PC-3 (cell line): ENCODE measurements around the gene SLC43A3. TPM values are rescaled to one million over a fixed set of nuclear protein-coding genes. Genes with fewer than 3 reads are reported as not detected.

Experiments
- ATAC-seq: fragments of 200-7000 bp; cut with Tn5 transposase; 2 replicates; pipeline ENCODE4 v1.9.1; 2020; ENCODE audit warnings: mild to moderate bottlenecking, moderate library complexity
- BruUV-seq: library from RNA; stranded (reverse); fragments of 400-500 nt; replicated peaks from 2 replicates; lab custom pipeline; 2021; lab: Mats Ljungman, UMichigan
- CTCF ChIA-PET: fragments of 300-600 bp; sonication (Branson Sonifier 250); formaldehyde crosslinking; loops from one replicate; lab custom pipeline; 2022; ENCODE audit warnings: antibody characterized with exemption; lab: Charles Lee
- POLR2A ChIA-PET: fragments of 300-600 bp; sonication (Branson Sonifier 250); formaldehyde crosslinking; loops from one replicate; lab custom pipeline; 2022; ENCODE audit warnings: antibody characterized with exemption; ENCODE audit not compliant: unreplicated experiment; lab: Charles Lee
- DNase-seq: peaks from one replicate; pipeline ENCODE4 v3.0.0-alpha.2; 2015
- H2AFZ ChIP-seq: fragments of 300-600 bp; sonication (generic); 2 replicates; pipeline ENCODE4 v1.6.0; 2016; ENCODE audit warnings: antibody characterized with exemption, low read length
- H3F3A ChIP-seq: fragments of 300-600 bp; sonication (generic); one replicate; pipeline ENCODE4 v1.6.0; 2017; ENCODE audit warnings: antibody characterized with exemption, low read length, control low read depth, mild to moderate bottlenecking; ENCODE audit not compliant: unreplicated experiment
- H3K27ac ChIP-seq: fragments of 300-600 bp; sonication (generic); 2 replicates; pipeline ENCODE4 v1.5.1; 2016; ENCODE audit warnings: mild to moderate bottlenecking, low read length
- H3K27me3 ChIP-seq: fragments of 300-600 bp; sonication (generic); 2 replicates; pipeline ENCODE4 v1.6.1; 2016; ENCODE audit warnings: low read length, mixed read lengths
- H3K36me3 ChIP-seq: fragments of 300-600 bp; sonication (generic); 2 replicates; pipeline ENCODE4 v1.6.1; 2016; ENCODE audit warnings: low read depth, mixed run types, low read length, mixed read lengths
- H3K4me1 ChIP-seq: fragments of 300-600 bp; sonication (generic); 2 replicates; pipeline ENCODE4 v1.5.1; 2016; ENCODE audit warnings: low read length; ENCODE audit not compliant: insufficient read depth
- H3K4me2 ChIP-seq: fragments of 300-600 bp; sonication (generic); 2 replicates; pipeline ENCODE4 v1.6.0; 2016; ENCODE audit warnings: low read length
- H3K4me3 ChIP-seq: fragments of 300-600 bp; sonication (generic); 2 replicates; pipeline ENCODE4 v1.5.1; 2016; ENCODE audit warnings: mild to moderate bottlenecking, low read length, mixed read lengths
- H3K79me2 ChIP-seq: fragments of 300-600 bp; sonication (generic); 2 replicates; pipeline ENCODE4 v1.6.1; 2017; ENCODE audit warnings: low read length, mixed read lengths
- H3K9ac ChIP-seq: fragments of 300-600 bp; sonication (generic); 2 replicates; pipeline ENCODE4 v1.6.0; 2016; ENCODE audit warnings: mild to moderate bottlenecking, low read length
- H3K9me2 ChIP-seq: fragments of 300-600 bp; sonication (generic); replicated peaks from 2 replicates; pipeline ENCODE4 v1.6.1; 2016; ENCODE audit warnings: mixed run types, low read length, mixed read lengths
- H3K9me3 ChIP-seq: fragments of 300-600 bp; sonication (generic); 2 replicates; pipeline ENCODE4 v1.6.1; 2016; ENCODE audit warnings: low read length, mixed read lengths
- H4K20me1 ChIP-seq: fragments of 300-600 bp; sonication (generic); 2 replicates; pipeline ENCODE4 v1.6.1; 2016; ENCODE audit warnings: low read length, mixed read lengths
- CTCF ChIP-seq: fragments of 300-600 bp; sonication (generic); conservative IDR thresholded peaks from 2 replicates; pipeline ENCODE4 v1.5.1; 2017; ENCODE audit warnings: antibody characterized with exemption, low read depth, mild to moderate bottlenecking, low read length
- EZH2 ChIP-seq: fragments of 300-600 bp; sonication (generic); IDR thresholded peaks from one replicate; pipeline ENCODE4 v1.6.1; 2017; ENCODE audit warnings: antibody characterized with exemption, mild to moderate bottlenecking, low read length; ENCODE audit not compliant: unreplicated experiment
- EZH2phosphoT487 ChIP-seq: fragments of 300-600 bp; sonication (generic); IDR thresholded peaks from 2 replicates; pipeline ENCODE4 v1.6.1; 2018; ENCODE audit warnings: mild to moderate bottlenecking, antibody characterized with exemption, low read length, borderline replicate concordance
- intact Hi-C: fragments of 100-400 bp; cut with micrococcal nuclease; formaldehyde crosslinking; loops from 2 replicates; pipeline ENCODE4 v1.9.0; 2023
- total RNA-seq: library from RNA; depleted of rRNA; stranded (reverse); fragments of >200 nt; gene quantifications from 2 replicates; pipeline ENCODE4 v1.2.3, GENCODE V29; 2014

The SLC43A3 gene
- total RNA-seq, 1 experiment from 2014 or later, result 35.0 TPM

GRCh38 chr11:57463671-57464538 is 37.0 kb upstream of the SLC43A3 start:
- DNase-seq (no peak), ATAC-seq (no peak)
- no peaks in the 10 kb centered on the region for H3K36me3 ChIP-seq
- TF ChIP-seq EZH2, result no peak
- no peak for TF ChIP-seq CTCF
- TF ChIP-seq EZH2phosphoT487, result no peak
- H2AFZ ChIP-seq, result no peak overlapping the region
- POLR2A ChIA-PET, result no interaction called here
- BruUV-seq, result no TSS peak
- H3K27ac ChIP-seq, result no peak overlapping the region
- intact Hi-C loops, result no loop called here
- H3K4me2 ChIP-seq, result no peak overlapping the region
- CTCF ChIA-PET, result no interaction called here
- no peaks in the 10 kb centered on the region for H3F3A ChIP-seq
- H4K20me1 ChIP-seq, result no peaks in the 10 kb centered on the region
- peaks cover 12% of the 10 kb centered on the region for H3K4me1 ChIP-seq
- no peaks in the 10 kb centered on the region for H3K9me2 ChIP-seq
- no peak overlapping the region for H3K9ac ChIP-seq
- H3K27me3 ChIP-seq, result peaks cover 12% of the 10 kb centered on the region
- no peaks in the 10 kb centered on the region for H3K9me3 ChIP-seq
- no peak overlapping the region for H3K4me3 ChIP-seq
- no peaks in the 10 kb centered on the region for H3K79me2 ChIP-seq

- H4K20me1 ChIP-seq, result no peaks in the 10 kb centered on the region
- H3K9me2 ChIP-seq, result no peaks in the 10 kb centered on the region
- intact Hi-C loops, result no loop called here
- ATAC-seq (no peak), DNase-seq (no peak)
- H3K9me3 ChIP-seq, result no peaks in the 10 kb centered on the region
- no peaks in the 10 kb centered on the region for H3K36me3 ChIP-seq
- H3K79me2 ChIP-seq, result no peaks in the 10 kb centered on the region
- no peak for TF ChIP-seq CTCF
- TF ChIP-seq EZH2, result no peak
- TF ChIP-seq EZH2phosphoT487, result no peak
- H3K27ac ChIP-seq, result no peak overlapping the region
- H3K4me2 ChIP-seq, result no peak overlapping the region
- H3K27me3 ChIP-seq, result peaks cover 13% of the 10 kb centered on the region
- no peak overlapping the region for H2AFZ ChIP-seq
- H3K4me3 ChIP-seq, result no peak overlapping the region
- CTCF ChIA-PET, result no interaction called here
- BruUV-seq, result no TSS peak
- no peak overlapping the region for H3K9ac ChIP-seq
- POLR2A ChIA-PET, result no interaction called here
- peaks cover 19% of the 10 kb centered on the region for H3K4me1 ChIP-seq
- H3F3A ChIP-seq, result no peaks in the 10 kb centered on the region
These were observed 35.7 kb upstream of the SLC43A3 start for GRCh38 chr11:57462597-57462996.
